B cell (primary cell): ENCODE measurements around the gene HIF3A. TPM values are rescaled to one million over a fixed set of nuclear protein-coding genes. Genes with fewer than 3 reads are reported as not detected.

Experiments
- ATAC-seq: fragments of 200-7000 bp; cut with Tn5 transposase; one replicate; pipeline ENCODE4 v1.10.0; 2021; ENCODE audit warnings: low read depth, mild to moderate bottlenecking, moderate number of reproducible peaks, moderate library complexity
- CTCF ChIA-PET: fragments of 350-600 bp; sonication (Branson Sonifier 250); formaldehyde crosslinking; loops from one replicate; lab custom pipeline; 2021; ENCODE audit warnings: antibody characterized with exemption, inconsistent platforms; lab: Charles Lee
- POLR2A ChIA-PET: fragments of 350-600 bp; sonication (Branson Sonifier 250); formaldehyde crosslinking; loops from one replicate; lab custom pipeline; 2021; ENCODE audit warnings: antibody characterized with exemption; lab: Charles Lee
- DNase-seq: peaks from one replicate; pipeline ENCODE4 v3.0.0; 2013
- H2AFZ ChIP-seq: 2 replicates; pipeline ENCODE4 v1.6.1; 2012; ENCODE audit warnings: mild to moderate bottlenecking, low read depth, low read length; ENCODE audit not compliant: insufficient read depth, poor library complexity, severe bottlenecking
- H3K27ac ChIP-seq, 2 donors: 1 replicate in 1 of 2; 2 replicates in 1 of 2; pipeline ENCODE4 v1.5.1; 2012 to 2013; ENCODE audit warnings: low read length in 2 of 2, mild to moderate bottlenecking in 2 of 2, moderate library complexity in 1 of 2
- H3K27me3 ChIP-seq, 4 experiments: fragments of 200-600 bp in 1 of 4; sonication (generic) in 1 of 4; replicated peaks in 1 of 4; 1 replicate in 2 of 4; 2 replicates in 2 of 4; pipeline versions ENCODE4 v1.6.1 to v1.7.0; 2013 to 2016; ENCODE audit warnings: low read length in 3 of 4, mild to moderate bottlenecking in 2 of 4, mixed read lengths in 1 of 4, moderate library complexity in 1 of 4; ENCODE audit not compliant: insufficient read depth in 4 of 4, control insufficient read depth in 3 of 4; ENCODE audit errors: control extremely low read depth in 1 of 4
- H3K36me3 ChIP-seq, 2 experiments: replicated peaks in 1 of 2; 1 replicate in 1 of 2; 2 replicates in 1 of 2; pipeline versions ENCODE4 v1.6.1 to v1.7.1; 2013; ENCODE audit warnings: low read length in 1 of 2; ENCODE audit not compliant: insufficient read depth in 2 of 2, control insufficient read depth in 1 of 2; ENCODE audit errors: control extremely low read depth in 1 of 2, extremely low read depth in 1 of 2
- H3K4me1 ChIP-seq, 2 donors: fragments of 200-600 bp in 1 of 2; sonication (generic) in 1 of 2; 1 replicate in 1 of 2; 2 replicates in 1 of 2; pipeline versions ENCODE4 v1.5.1 to v1.6.1; 2013 to 2017; ENCODE audit warnings: low read length in 2 of 2; ENCODE audit not compliant: control insufficient read depth in 2 of 2, insufficient read depth in 2 of 2
- H3K4me2 ChIP-seq: replicated peaks from 2 replicates; pipeline ENCODE3; 2012; ENCODE audit warnings: mild to moderate bottlenecking, low read depth, low read length; ENCODE audit not compliant: poor library complexity, severe bottlenecking
- H3K4me3 ChIP-seq, 5 experiments: fragments of 200-600 bp in 1 of 5; sonication (generic) in 1 of 5; 1 replicate in 3 of 5; 2 replicates in 2 of 5; pipeline versions ENCODE4 v1.5.1 to v1.7.0; 2011 to 2016; ENCODE audit warnings: low read length in 4 of 5, mild to moderate bottlenecking in 4 of 5, low read depth in 2 of 5, control low read depth in 1 of 5, moderate library complexity in 1 of 5; ENCODE audit not compliant: insufficient read depth in 1 of 5; ENCODE audit errors: control extremely low read depth in 1 of 5, extremely low read depth in 1 of 5
- H3K79me2 ChIP-seq: fragments of 200-600 bp; sonication (generic); one replicate; pipeline ENCODE4 v1.6.0; 2016; ENCODE audit warnings: low read length; ENCODE audit not compliant: control insufficient read depth, insufficient read depth
- H3K9ac ChIP-seq: fragments of 200-600 bp; sonication (generic); 2 replicates; pipeline ENCODE4 v1.6.1; 2017; ENCODE audit warnings: mild to moderate bottlenecking, low read length, moderate library complexity
- H3K9me3 ChIP-seq, 3 donors: one replicate each; pipeline versions ENCODE4 v1.6.1 to v1.7.1; 2013; ENCODE audit warnings: low read length in 2 of 3; ENCODE audit not compliant: control insufficient read depth in 2 of 3, insufficient read depth in 1 of 3; ENCODE audit errors: control extremely low read depth in 1 of 3
- H4K20me1 ChIP-seq: 2 replicates; pipeline ENCODE4 v1.6.0; 2012; ENCODE audit warnings: mild to moderate bottlenecking, low read length; ENCODE audit not compliant: insufficient read depth, control insufficient read depth, poor library complexity, severe bottlenecking
- H3K27ac Mint-ChIP-seq: one replicate; pipeline ENCODE4 v1.8.0; 2021; ENCODE audit warnings: mixed read lengths
- H3K27me3 Mint-ChIP-seq: one replicate; pipeline ENCODE4 v1.8.0; 2021; ENCODE audit warnings: mixed read lengths
- H3K4me1 Mint-ChIP-seq: one replicate; pipeline ENCODE4 v1.8.0; 2021; ENCODE audit warnings: mixed read lengths
- H3K4me3 Mint-ChIP-seq: one replicate; pipeline ENCODE4 v1.8.0; 2021; ENCODE audit warnings: mixed read lengths
- H3K9me3 Mint-ChIP-seq: one replicate; pipeline ENCODE4 v1.8.0; 2022; ENCODE audit warnings: mixed read lengths; ENCODE audit not compliant: insufficient read depth
- CTCF ChIP-seq: fragments of 200-600 bp; IDR thresholded peaks from one replicate; pipeline ENCODE4 v1.8.0; 2022; ENCODE audit warnings: antibody characterized with exemption, mild to moderate bottlenecking
- EZH2 ChIP-seq: IDR thresholded peaks from 2 replicates; pipeline ENCODE4 v1.6.1; 2012; ENCODE audit warnings: borderline replicate concordance, low read depth, mild to moderate bottlenecking, moderate library complexity, low read length; ENCODE audit not compliant: insufficient read depth, poor library complexity, severe bottlenecking
- WGBS: methylation state at CpG from one replicate; pipeline ENCODE4 v1.1.5; 2013; ENCODE audit warnings: missing lambda C conversion rate; ENCODE audit not compliant: insufficient coverage; 5-methylcytosine and 5-hydroxymethylcytosine counted together
- intact Hi-C: fragments of 100-400 bp; cut with micrococcal nuclease; formaldehyde crosslinking; loops from one replicate; pipeline ENCODE4 v1.10.0; 2022
- polyA plus RNA-seq: library from polyadenylated mRNA; depleted of rRNA; stranded (reverse); fragments of >200 nt; gene quantifications from 2 replicates; pipeline ENCODE4 v1.2.3, GENCODE V29; 2012
- total RNA-seq, 2 donors: library from RNA; stranded (reverse); fragments of 120-200 nt in 1 of 2; gene quantifications; 1 replicate in 1 of 2; 2 replicates in 1 of 2; pipeline versions ENCODE4 v1.2.3 to v1.2.4, GENCODE V29; 2013 to 2022

Gene HIF3A
- total and polyA plus RNA-seq, 2 donors (not counting 1 experiment from before 2014, with no cell fraction given) = not detected

GRCh38 chr19:46346821-46347571, 50.2 kb downstream of the HIF3A start, which contains the start of gene PPP5C:
PPP5C (plus strand) TSS chr19:46347087; CDS start chr19:46347097, 10 bp downstream.
- peak within 1 kb of the TSS; percentile 83 for H3K4me2 ChIP-seq
- POLR2A ChIA-PET = no interaction called here
- H3K4me1 Mint-ChIP-seq = peaks cover 56% of the 10 kb centered on the region
- H3K27ac ChIP-seq = peak within 1 kb of the TSS; percentile 59 to 86
- peak within 1 kb of the TSS; percentile 93 for H3K9ac ChIP-seq
- ATAC-seq (peak; percentile 81), DNase-seq (peak; percentile 92)
- H3K27ac Mint-ChIP-seq = peak within 1 kb of the TSS; percentile 92
- peaks cover 55% of the 10 kb centered on the region for H3K79me2 ChIP-seq
- peak within 1 kb of the TSS; percentile 70 to 99 (median 90) for H3K4me3 ChIP-seq
- H3K27me3 ChIP-seq = no peaks in the 10 kb centered on the region
- TF ChIP-seq CTCF = peak; percentile 71
- no peak for TF ChIP-seq EZH2
- H3K9me3 Mint-ChIP-seq = no peaks in the 10 kb centered on the region
- H3K36me3 ChIP-seq = no peaks in the 10 kb centered on the region
- H4K20me1 ChIP-seq = peaks cover 13% of the 10 kb centered on the region
- H3K4me3 Mint-ChIP-seq = peak within 1 kb of the TSS; percentile 95
- intact Hi-C loops = loop anchor here (1.0 kb wide), 1 partner anchor 48 kb away; no protein-coding TSS in a partner anchor
- peaks cover 0 to 3% (median 0%) of the 10 kb centered on the region in 3 donors for H3K9me3 ChIP-seq
- WGBS = under 1% methylated on average over 62 of the region's 62 CpGs
- H3K4me1 ChIP-seq = peaks cover 48 to 55% of the 10 kb centered on the region in 2 donors
- H3K27me3 Mint-ChIP-seq = peaks cover 9% of the 10 kb centered on the region
- H2AFZ ChIP-seq = peak within 1 kb of the TSS; percentile 96
- CTCF ChIA-PET = interaction anchor here (0.7 to 1.7 kb wide), 4 partner anchors 11 to 1621 kb away, joined by 3 to 4 read pairs (median 3); no protein-coding TSS in a partner anchor

- Histone ChIP-seq H2AFZ (peak overlapping the region; percentile 96), H3K36me3 (no peaks in the 10 kb centered on the region), H3K27me3 (no peaks in the 10 kb centered on the region), H3K4me2 (peak overlapping the region; percentile 83), H3K9me3 (peaks cover 0 to 3% (median 0%) of the 10 kb centered on the region in 3 donors), H4K20me1 (peaks cover 15% of the 10 kb centered on the region), H3K9ac (peak overlapping the region; percentile 93), H3K79me2 (peaks cover 61% of the 10 kb centered on the region), H3K4me3 (peak overlapping the region; percentile 53 to 99 (median 90)), H3K4me1 (peaks cover 50 to 60% of the 10 kb centered on the region in 2 donors), H3K27ac (peak overlapping the region in 1 of 2 donors; percentile 86)
- peaks cover 9% of the 10 kb centered on the region for H3K27me3 Mint-ChIP-seq
- WGBS = 0% methylated on average over 2 of the region's 3 CpGs
- H3K4me1 Mint-ChIP-seq = peaks cover 60% of the 10 kb centered on the region
- ChIA-PET CTCF (interaction anchor here (0.7 to 1.7 kb wide), 3 partner anchors 37 to 1621 kb away, joined by 3 to 4 read pairs (median 3); no protein-coding TSS in a partner anchor), POLR2A (no interaction called here)
- intact Hi-C loops = loop anchor here (1.0 kb wide), 1 partner anchor 48 kb away; no protein-coding TSS in a partner anchor
- H3K9me3 Mint-ChIP-seq = no peaks in the 10 kb centered on the region
- peak overlapping the region; percentile 95 for H3K4me3 Mint-ChIP-seq
- peak; percentile 18 for TF ChIP-seq CTCF
- TF ChIP-seq EZH2 = no peak
- H3K27ac Mint-ChIP-seq = peak overlapping the region; percentile 92
- DNase-seq (no peak), ATAC-seq (no peak)
These were observed 50.7 kb downstream of the HIF3A start for GRCh38 chr19:46347572-46347883.
